ENCODE measurements around the gene ALK.

The ALK gene

DNA sequence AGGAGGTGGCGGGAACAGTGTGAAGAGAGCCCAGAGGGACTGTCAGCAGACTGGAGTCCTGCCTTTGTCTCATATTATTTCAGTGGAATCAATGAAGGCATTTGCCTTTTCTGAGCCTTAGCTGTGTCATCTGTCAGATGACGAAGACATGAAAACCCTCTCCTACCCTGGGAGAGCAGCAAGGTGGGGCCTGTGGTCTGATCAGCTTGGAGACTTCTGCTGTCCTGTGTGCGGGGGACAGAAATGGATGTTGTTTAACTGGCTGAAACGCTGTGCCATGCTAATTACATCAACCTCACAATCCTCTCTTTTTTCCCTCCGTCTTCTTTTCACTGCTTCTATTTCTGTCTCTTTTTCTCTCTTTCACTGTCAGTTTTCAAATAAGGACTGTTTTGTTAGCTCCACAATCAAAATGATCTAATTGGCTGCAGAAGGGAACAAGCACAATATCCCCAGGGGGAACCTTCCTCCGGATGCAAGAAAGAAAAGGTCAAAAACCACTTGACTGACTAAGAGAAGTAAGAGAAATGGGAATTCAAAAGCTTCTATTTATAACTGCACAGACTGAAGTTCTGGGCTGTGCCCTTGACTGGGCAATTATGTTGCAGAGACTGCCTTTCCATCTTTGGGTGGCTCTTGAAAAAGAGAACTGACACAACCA lies 466.1 kb downstream of the ALK start:
- no peak for DNase-seq (ENCODE audit: low read depth, low spot score)

DNA sequence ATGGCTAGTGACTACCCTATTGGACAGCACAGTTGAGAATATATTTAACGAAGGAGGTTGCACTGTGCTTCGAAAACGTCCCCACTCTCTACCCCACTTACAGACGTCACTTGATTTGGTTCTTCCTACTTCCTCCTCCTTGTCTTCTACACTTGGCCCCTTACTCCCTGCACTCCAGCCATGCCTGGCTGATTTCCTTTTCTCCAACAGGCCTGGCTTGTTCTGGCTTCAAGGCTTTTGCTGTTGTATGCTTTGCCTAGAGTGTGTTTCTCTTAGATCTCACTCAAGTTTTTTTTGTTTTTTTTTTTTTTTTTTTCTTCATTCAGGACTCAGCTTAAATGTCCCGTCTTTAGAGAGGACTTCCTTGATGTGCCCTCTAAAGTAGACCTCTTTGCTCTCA lies 469.4 kb downstream of the ALK start:
- no peak for DNase-seq (ENCODE audit: low read depth, low spot score)

DNA sequence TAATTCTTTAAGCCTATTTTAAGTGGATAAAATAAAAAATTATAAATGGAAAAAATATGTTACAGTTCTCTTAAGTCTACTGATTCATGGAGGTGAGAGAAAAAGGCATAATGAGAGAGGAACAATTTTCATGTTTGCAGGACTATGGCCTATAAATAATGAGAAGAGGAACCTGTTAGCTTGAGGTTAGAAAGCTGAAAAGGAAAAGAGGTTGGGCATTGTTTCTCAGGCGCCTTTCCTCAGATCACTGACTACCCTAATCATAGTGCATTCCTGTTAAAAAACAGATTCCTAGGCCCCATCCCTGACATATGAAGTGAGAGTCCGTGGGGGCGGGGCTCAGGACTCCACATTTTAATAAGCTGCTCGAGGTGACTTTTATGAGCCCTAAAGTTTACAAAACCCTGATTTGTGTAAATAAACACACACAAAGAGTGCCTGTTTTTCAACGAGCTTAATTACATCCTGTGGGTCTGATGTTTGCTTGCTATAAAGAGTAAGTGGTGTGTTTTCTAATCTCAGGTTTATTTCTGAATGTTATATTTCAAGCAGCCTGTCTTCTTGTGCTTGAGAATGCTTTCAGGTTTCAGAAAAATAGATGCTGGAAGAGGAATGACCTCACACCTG lies 470.7 kb downstream of the ALK start:
- no peak for DNase-seq (ENCODE audit: low read depth, low spot score)

DNA sequence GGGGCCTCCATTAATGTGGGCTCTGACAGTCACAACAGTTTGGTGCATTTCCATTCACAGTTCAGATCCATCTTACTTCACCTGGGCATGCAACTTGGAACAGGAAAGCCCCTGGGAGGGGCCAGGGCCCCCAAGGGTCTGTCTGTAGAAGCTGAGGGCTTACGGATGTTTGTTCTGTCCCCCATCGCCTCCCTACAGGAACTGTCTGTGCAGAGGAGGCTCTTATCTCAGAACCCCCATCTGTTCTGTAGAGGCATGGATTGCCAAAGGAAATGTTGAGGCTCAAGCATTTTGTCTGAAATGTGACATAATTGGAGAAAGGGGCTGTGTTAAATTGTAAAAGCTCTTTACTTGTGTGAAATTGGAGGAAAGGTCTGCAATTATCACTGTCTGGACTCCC lies 471.9 kb downstream of the ALK start:
- DNase-seq (ENCODE audit: low read depth, low spot score): no peak

DNA sequence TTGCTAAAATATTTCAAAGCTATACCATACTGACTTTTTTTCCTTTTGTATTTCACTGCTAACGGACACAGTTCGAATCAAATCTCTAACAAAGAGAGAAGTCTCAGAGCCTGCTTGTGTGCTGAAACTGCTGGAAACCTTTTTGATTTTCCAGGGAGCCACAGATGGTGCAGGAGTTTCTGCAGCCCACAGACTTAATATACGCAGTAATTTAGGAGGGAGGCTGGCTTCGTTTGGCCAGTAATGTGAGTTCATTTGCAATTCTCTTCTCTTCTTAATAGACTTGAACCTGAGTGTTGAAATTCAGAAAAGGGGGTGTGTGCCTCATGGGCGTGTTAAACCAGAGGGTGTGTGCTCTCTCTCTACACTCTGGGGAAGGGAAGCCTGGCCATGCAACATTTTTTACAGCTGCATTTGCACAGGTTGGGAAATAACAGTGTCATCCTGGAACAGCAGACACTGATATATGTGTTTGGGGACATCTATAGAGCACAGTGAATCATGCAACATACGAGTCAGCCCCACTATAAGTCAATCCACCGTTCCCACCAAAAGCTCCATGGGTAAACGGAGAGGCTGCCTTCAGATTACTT lies 473.2 kb downstream of the ALK start:
- no peak for DNase-seq (ENCODE audit: low read depth, low spot score)

DNA sequence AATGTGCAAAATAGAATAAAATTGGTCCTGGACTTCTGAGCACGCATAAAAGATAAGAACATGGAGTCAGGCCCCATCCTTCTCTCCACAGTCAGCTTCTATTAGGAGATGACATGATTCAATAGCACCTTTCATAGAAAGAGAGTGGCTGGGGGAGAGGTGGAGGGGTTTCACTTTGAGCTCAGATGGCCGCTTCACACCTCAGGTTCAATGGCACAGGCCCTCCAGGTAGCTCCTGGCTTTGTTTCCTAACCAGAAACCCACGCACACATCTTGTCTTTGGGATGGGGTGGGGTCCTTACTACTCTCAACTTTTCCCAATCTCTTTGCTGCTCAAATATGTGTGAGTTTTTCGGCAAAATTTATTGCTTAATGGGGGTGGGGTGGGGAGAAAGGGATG lies 473.9 kb downstream of the ALK start:
- DNase-seq (ENCODE audit: low read depth, low spot score): no peak

DNA sequence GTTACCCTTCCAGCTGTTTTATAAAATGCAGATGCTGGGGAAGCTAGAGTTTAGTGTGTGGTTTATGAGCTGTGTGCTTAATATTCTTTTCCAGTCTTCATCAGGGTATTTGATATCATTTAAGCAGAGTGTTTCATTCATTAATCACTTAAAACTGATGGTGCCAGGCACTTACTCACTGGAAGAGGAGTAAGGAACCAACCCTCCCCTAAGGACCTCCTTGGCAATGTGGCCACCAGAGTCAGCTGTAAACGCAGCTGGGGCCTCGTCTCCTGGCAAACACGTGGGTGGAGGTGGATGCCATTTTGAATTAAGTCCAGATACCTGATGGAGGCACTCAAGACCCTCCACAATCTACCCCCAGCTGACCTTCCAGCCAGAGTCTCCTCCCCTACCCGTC lies 474.5 kb downstream of the ALK start:
- DNase-seq (ENCODE audit: low read depth, low spot score): no peak

DNA sequence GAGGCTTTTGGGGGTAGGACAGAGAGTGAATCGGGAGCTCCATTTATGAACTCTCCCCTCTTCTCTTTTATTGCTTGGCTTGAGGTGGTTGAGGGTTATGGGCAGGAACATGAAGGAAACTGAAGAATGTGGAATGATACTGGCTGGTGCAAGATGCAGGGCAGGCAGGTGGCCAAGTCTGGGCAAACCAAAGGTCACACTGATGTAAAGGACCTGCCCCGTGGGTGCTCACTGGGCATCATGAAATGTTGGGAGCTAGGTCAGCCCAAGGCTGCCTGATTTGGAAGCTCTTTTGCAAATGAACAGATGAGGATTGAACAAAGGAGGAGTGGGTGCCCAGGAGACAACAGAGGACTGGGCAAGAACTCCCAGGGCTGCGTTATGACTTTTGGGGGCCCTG lies 477.2 kb downstream of the ALK start:
- no peak for DNase-seq (ENCODE audit: low read depth, low spot score)

DNA sequence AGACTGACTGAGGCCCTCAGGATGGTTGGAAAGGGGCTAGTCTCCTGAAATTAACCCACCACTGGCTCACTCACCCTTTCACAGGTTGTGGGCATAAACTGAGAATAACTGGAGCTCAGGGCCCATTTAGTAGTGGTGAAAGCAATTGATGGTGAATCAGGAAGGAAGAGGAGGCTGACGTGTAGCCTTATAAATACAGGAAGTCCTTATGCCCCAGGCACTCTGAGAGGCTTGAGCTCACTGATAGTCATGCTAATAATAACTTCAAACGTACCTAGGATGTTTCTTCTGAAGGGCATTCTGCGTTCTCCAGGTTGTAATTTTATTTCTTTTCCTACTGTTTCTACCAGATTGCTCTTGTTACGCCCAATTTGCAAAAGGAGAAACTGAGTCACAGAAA lies 477.8 kb downstream of the ALK start:
- DNase-seq (ENCODE audit: low read depth, low spot score): no peak

DNA sequence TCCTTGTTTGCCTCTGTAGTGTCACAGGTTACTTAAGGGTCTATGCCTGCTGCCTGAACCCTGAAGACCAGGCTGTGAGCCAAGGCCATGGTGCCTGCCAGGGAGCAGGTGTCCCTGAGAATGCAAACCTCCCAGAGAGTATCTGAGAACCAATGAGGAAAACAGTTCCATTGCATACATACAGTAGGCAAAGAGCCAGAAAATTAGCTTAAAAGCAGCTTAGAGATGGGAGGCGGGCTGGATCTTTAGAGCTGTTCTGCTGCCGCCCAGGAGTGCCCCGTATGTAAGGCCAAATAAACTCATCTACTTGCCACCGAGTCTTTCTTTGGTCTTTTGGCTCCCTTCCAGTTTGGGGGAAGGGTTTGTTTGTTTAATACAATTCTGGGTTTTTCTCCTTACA lies 478.2 kb downstream of the ALK start:
- DNase-seq (ENCODE audit: low read depth, low spot score): no peak

DNA sequence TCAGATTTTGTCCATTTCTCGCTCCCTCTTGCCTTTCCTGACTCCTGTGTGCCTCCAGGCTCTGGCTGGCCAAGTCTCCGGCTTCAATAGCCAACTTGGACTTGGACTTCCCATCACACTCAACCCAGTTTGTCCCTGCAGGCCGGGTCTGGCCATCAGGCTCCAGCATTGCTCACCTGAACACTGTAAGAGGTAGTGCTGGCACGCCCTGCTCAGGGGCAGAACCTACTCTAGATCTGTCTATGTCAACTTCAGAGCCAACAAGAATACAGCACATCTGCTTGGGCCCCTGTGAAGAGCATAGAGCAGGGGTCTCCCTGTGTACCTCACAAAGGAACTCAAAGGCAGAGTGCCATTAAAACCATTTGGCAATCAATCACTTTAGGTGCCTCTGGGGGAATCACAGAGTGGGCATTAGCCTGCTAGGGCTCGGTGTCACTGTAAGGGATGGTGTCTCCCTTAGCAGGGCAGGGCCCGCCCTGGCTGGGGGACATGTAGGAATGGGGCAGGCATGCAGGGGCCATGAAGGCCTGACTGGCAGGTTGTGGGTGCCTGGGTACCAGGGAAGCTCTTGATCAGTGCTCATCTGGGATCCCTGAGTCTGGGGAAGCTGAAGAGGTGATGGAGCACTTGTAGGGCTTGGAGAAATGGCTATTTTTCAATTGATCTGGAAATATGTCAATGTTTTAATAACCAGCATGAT lies 480.3 kb downstream of the ALK start:
- no peak for DNase-seq (ENCODE audit: low read depth, low spot score)

DNA sequence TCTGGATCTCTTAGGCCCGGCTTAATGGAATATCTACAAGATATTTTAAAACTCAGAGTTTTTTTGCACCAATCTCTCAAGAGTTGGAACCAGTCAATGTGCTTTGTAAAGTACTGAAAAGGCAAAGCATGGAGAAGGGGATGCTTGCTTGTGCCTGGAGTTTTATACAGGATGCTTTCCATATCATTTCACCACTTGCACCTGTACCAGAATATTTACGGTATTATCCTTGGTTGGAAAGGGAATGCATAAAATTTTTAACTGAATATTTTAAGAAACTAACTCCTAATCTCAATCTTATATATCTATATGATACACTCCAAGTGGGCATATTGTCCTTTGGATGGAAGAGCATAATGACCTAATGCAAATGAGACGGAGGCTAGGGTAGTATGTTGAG lies 487.5 kb downstream of the ALK start:
- DNase-seq (ENCODE audit: low read depth, low spot score): no peak

DNA sequence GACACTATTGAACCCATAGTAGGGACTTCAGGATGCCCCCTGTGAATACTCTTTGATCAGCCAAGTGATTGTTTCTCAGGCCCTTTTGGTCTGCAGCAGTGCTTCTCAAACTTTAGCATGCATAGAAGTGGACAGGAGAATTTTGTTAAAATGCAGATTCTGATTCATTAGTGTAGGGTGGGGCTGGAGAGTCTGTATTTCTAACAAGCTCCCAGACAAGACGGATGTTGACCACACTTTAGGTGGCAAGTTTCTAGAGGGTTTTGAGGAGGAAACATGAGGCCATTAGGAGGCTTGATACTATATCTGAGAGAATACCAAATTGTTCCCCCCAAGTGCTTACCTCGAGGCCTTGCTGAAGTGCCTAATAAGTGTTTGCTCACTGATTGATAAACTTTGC lies 488.3 kb downstream of the ALK start:
- DNase-seq (ENCODE audit: low read depth, low spot score): no peak

DNA sequence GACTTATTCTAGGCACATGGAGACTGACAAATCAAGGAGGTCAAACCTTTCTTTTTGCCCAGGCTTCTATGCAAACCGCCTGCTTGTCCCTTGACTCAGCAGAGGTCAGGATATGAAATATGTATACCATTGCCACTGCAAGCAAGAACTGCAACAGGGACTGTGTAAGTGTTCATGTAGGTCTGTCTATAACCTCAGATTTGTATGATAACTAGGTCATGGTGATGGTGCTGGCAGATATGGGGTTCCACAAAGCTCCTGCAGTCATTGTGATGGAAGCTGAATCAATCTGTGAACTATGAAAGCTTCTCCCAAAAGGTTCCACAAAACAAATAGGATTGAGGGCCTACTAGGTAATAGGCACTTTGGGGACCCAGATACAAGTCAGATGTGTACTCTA lies 489.9 kb downstream of the ALK start:
- DNase-seq (ENCODE audit: low read depth, low spot score): no peak

DNA sequence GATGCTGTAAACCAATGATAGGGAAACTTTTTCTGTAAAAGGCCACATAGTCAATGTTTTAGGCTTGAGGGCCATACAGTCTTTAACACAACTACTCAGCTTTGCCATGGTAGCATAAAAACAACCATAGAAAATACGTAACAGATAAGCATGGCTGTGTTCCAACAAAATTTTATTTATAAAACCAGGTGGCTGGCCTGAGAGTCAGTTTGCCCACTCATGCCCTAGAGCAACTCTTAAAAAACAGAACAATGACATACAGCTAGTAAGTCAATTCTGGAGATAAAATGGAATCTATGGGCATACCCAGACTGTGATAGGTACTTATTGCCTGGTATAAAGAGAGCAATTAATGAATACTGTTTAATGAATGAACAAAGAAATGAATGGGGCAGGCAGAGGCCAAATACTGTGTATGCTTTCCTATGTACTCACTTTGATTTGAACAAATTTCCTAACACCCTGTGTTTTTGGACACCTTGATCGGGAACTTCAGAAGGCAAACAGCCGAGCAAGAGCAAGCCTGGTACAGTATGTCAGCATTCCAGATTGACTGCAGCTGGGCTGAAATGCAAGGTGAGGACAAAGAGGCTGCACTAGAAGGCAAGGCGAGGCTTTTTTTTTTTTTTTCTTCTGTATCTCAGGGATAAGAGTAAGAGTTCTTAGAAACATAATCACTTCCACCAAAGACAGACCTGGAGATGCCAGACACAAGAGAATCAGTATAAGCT lies 490.8 kb downstream of the ALK start:
- DNase-seq (ENCODE audit: low read depth, low spot score): no peak

DNA sequence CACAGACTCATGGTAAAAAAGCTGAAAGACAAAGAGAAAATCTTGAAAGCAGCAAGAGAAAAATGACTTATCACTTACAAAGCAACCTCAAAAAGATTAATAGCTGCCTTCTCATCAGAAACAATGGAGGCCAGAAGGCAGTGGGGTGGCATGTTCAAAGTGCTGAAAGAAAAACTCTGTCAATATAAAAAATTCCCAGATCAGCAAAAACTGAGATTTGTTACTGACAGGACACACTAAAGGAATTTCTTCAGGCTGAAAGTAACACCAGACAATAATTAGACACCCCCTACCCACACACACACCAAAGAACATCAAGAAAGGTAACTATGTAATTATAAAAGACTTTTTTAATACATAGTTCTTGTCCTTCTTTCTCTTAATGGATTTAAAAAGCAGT lies 495.0 kb downstream of the ALK start:
- DNase-seq (ENCODE audit: low read depth, low spot score): no peak

DNA sequence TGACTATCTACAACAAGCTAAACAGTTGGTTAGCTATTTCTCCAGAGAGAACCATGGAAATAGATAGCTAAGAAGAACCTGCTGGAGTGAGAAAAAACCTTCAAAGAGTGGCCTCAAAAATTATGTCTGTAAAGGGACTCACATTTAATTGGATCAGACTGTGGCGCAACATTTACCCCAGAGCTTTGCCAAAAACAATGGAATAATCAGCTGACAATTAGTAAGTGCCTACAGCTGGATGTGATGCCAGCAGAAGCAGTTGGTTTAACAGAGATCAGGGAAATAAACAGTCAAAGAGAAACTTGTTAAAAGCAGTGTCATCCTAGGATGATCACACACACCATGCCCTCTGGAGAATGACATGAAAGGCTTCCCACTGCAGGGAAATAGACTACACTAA lies 495.5 kb downstream of the ALK start:
- no peak for DNase-seq (ENCODE audit: low read depth, low spot score)

DNA sequence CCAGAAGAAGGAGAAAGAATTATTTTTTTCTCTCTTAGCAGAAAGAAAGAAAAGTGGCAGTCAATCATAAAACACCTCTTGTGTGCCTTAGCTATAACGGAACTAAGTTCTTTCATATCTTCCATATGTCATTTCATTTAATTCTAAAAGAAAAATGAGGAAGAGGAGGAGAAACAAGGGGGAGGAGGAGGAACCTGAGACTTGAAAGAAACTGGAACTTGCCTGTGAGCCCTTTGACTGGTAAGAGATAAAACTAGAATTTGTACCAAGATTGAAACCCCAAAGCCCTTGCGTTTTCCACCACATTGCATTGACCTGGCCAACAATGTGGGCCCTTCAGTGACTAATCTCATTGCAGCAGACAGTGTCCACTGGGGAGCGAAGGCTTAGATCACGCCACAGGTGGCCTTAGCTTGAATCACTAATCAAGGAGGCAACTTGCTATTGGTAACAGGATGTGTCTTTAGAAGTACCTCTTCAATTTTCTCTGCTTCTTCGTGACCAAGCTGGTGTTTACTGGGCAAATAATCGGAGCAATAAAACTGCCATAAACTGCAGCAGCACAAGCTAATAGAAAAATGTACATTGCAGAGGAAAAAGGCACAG lies 498.2 kb downstream of the ALK start:
- DNase-seq (ENCODE audit: low read depth, low spot score): no peak

DNA sequence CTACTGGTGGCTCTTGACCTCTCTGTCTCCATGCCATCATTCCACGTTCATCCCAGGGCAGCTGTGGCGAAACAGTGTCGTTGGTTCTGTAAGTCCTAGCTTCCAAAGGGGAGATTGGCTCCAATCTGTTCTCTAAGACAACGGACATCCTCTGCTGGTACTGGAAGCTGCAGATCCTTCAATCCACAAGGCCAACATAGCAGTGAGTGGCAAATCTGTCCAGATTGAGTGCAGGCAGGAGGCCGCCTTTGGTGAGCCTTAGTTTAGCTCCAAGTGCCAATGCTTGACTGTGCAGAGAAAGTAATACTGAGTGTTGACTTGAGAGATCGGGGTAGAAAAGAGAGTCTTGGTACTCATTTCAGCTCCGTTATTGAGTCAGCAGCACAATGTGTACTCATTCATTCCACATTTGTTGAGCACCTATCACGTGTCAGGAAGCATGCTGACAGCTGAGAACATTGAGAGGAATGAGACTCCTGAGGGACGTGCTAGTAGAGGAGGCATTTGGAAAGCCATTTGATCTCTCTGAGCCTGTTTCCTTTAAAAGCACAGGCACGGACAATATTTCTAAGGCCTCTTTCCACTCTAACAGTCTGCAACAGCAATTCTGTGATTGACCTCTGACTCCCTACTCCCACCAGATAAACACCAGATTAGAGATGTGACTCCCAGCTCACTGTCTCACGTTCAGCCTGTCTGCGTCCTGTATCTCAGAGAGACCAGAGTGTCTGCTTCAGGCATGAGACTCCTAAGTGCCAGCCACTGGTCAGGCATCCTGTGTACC lies 500.2 kb downstream of the ALK start:
- no peak for DNase-seq (ENCODE audit: low read depth, low spot score)

DNA sequence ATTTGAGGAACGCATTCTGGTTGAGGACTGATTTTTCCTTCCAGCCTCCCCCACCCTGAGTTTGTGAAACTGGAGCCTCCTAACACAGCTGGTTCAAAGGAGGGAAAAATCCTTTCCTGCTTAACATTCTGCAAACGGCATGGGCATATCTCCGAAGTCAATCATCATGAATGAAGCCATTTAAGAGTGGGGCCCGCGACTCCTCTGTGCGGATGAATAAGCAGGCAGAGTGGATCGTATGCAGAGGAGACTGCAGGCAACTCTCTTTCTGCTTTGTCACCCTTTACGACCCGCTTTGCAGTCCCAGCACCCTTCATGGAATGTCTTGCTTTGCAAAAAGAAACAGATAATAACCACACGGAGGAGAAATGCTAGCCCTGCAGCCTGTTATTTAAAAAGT lies 500.9 kb downstream of the ALK start:
- no peak for DNase-seq (ENCODE audit: low read depth, low spot score)

DNA sequence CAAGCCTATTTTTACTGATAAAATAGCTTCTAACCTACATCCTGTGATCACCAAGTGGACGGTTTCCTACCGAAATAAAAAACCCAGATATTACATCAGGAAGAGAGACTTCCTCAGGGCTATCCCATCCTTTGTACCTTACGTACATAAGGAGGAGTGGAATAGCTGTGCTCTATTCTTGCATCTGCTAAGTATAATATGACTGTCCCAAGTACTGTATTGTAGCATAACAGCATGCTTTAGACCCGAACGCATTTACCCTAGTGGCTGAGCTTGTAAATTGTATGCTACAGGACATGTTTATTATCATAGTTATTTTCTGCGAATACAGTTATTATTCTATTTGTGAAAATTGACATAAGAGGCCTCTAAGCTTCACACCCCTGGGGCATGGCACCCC lies 503.8 kb downstream of the ALK start:
- DNase-seq (ENCODE audit: low read depth, low spot score): no peak
